Activated gamma-delta T cell (primary cell): ENCODE results near the gene PLCD3.

ENCODE experiments used
- DNase-seq: peaks from one replicate; lab custom pipeline; 2025; lab: John Stamatoyannopoulos, UW

Gene PLCD3

DNA sequence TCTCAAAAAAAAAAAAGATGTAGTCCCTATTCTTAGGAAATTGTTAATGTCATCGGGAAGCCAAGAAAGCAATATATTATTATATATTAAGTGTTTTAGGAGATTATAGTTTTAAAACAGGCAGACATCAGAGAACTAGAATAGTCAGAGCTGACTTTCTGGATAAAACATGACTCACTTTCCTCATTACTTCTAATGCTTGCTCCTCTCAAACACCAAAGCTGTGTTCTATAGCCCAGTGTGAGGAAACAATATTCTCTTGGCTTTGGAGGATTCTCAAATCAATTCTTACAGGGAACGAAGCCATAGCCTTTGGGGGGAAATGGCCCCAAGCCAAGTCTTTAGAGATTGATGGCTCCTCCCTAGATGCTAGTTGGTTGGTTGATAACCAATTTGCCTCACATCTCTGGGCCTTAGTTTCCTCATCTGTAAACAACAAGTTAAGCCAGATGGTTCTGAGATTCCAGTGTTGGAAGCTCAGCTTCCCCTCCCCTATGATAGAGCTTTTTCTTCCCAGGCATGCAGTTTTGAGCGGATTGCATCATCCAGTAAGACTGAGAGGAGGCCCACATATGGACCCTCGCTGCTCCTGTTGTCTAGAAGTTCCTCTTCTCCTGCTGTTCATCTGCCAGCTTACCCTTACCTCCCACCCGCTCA, 58.8 kb downstream of the PLCD3 start:
- no peak for DNase-seq

DNA sequence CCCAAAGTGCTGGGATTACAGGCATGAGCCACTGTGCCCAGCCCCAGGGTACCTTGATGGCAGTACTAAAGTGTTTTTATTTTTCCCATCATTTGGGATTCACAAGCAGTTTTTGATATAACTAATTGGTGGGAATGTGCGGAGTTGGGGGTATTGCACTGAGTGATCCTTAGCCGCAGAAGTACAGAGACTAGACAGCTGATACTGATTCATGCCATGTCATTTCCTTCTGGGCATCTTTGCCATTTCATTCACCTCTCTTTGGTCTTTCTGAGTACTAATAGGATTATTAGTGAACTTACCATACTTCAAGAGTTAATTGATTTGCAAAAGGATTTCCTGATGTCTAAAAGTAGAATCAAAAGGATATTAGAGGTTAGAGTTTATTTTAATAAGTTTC, 61.5 kb downstream of the PLCD3 start:
- DNase-seq: no peak

DNA sequence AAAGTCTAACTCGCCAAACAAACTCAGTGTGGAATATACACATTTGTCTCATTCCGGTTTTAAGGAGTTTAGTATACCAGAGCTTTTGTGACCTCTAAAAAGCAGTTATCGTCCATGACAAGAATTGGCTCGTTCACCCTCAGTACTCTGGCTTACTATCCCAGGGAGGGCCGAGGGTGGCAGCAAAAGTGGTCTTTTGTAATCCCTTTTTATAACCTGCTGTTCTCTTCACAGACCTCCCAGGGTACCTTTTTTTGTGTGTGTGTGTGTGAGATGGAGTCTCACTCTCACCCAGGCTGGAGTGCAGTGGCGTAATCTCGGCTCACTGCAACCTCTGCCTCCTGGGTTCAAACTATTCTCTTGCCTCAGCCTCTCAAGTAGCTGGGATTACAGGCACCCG, 62.3 kb downstream of the PLCD3 start:
- no peak for DNase-seq

DNA sequence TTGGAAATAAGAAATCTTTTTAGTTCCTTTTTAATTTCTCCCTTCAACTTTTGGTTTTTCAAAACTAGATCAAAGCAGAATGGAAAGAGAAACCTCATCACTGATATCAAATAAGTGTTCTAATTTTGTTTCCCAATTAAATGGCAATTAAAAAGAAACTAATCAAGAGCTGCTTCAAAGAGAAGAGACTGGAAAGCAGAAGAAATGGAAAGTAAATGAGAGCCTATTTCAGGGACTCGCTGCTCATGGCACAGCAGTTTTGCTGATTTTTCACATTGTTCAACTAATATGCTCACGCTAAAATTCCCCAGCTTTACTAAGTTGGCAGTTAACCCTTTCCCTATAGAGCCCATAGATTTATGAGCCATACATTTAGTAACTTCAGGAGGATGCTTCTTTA, 64.7 kb downstream of the PLCD3 start:
- no peak for DNase-seq

DNA sequence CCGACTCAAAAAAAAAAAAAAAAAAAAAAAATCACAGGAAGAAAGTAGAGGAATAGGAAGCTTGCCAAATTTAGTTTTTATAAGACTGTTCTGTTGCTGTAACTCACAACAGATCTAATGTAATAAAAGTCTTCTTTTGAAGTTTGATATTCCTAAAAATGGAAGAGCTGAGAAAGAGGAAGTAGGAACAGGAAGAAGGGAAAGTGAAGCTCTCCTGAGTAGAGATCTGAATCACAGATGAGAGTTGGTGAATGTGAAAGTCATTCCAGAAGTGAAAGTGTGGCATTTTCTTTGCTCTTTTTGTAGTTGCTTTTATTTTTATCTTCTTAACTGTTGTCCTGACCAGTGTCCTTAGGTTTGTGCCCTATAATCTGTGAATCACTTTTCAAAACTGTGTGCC, 69.1 kb downstream of the PLCD3 start:
- no peak for DNase-seq

DNA sequence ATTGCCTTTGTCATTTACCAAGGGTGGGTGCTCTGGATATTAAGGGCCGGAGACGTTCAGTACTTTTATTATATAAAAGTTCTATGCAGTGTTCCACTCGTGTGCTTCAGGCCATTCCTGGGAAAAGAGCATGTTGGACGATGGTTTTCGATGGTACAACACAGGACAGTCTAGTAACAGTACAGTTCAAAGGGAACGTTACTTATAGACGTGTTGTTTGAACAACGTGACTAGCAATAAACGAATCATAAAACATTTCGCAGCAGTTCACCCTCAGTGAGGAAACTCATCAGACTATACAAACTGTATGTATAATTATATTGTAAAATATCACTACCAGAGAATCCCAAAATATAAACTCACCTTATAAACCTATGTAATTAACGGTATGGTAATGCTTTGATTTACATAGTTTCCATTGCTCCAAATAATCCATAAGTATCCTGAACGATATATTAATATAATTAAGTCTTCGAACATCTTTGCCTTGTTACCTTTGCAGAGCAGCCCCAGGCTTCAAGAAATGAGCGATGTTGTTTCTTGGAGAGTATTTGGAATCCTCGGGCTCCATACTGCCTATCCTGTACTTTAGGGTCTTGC, 70.6 kb downstream of the PLCD3 start:
- no peak for DNase-seq

DNA sequence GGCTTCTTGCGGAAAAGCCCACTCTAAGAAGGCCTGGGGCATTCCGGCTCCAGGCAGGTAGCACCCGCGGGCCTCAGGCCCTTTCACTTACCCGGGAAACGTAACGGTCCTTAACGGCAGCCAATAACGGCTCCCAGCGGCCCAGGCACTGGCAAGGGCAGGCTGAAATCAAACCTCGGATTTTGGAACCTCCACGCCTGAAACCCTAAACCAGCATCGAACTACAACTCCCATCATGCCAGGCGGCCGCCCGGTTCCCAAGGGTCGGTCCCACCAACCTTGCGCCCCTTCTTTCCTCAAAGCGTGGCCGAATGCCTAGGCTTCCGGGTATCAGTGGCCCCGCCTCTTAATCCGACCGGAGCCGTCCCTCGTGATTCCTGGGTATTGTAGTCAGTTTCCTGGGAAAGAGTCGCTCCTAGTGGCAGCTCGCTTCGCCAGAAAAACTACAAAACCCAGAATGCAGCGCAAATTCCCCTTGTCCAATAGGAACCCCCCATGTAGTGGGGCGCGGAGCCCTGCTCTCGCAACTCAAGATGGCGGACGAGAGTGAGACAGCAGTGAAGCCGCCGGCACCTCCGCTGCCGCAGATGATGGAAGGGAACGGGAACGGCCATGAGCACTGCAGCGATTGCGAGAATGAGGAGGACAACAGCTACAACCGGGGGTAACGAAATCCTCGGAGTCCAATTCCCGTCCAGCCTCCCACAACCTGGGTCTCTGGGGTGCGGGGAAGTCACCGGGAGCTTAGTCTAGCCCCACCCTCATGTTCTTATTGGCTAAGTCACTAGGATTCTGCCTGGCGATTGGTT, 71.3 kb downstream of the PLCD3 start, which contains the start of gene NMT1:
Gene NMT1, plus strand, starts transcription at position 521 of the 809 bp plus-strand sequence. Its CDS starts 13 bp downstream, at position 534.
- peak; percentile 62 for DNase-seq

DNA sequence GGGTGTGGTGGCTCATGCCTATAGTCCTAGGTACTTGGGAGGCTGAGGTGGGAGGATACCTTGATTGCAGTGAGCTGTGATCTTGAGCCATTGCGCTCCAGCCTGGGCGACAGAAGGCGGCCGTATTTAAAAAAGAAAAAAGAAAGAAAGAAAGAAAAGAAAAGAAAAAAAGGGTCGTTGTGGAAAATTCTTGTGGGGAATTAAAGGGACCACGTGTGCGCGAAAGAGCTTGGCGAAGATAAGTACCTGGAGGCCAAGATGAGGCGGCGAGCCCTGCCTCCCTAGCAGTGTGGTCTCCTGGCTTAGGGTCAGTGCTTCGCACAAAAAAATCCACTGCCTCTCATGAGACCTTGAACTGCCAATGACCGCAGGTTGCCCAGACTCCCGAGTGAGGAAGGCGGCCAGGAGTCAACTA, 71.9 kb downstream of the PLCD3 start:
- DNase-seq: no peak
